Karpas-422 (cell line): ENCODE results near the gene OXNAD1. TPM values are rescaled to one million over a fixed set of nuclear protein-coding genes. Genes with fewer than 3 reads are reported as not detected.

Experiments used
- DNase-seq: peaks from one replicate; pipeline ENCODE4 v3.0.0-alpha.2; 2015
- H2AFZ ChIP-seq: fragments of 200-600 bp; sonication (generic); 2 replicates; pipeline ENCODE4 v1.6.1; 2014; ENCODE audit warnings: antibody characterized with exemption, low read length, mixed read lengths
- H3K27ac ChIP-seq: fragments of 200-600 bp; sonication (generic); 2 replicates; pipeline ENCODE4 v1.5.1; 2014; ENCODE audit warnings: mild to moderate bottlenecking, low read length, moderate library complexity
- H3K27me3 ChIP-seq: fragments of 200-600 bp; sonication (generic); 2 replicates; pipeline ENCODE4 v1.6.1; 2014; ENCODE audit warnings: low read length, mixed read lengths
- H3K36me3 ChIP-seq: fragments of 200-600 bp; sonication (generic); 2 replicates; pipeline ENCODE4 v1.6.1; 2014; ENCODE audit warnings: low read length, mixed read lengths; ENCODE audit not compliant: insufficient read depth
- H3K4me1 ChIP-seq: fragments of 200-600 bp; sonication (generic); 2 replicates; pipeline ENCODE4 v1.6.1; 2014; ENCODE audit warnings: mild to moderate bottlenecking, low read length, mixed read lengths
- H3K4me2 ChIP-seq: fragments of 200-600 bp; sonication (generic); 2 replicates; pipeline ENCODE4 v1.6.1; 2014; ENCODE audit warnings: low read length, low read depth, mild to moderate bottlenecking; ENCODE audit not compliant: poor library complexity, severe bottlenecking
- H3K4me3 ChIP-seq: fragments of 200-600 bp; sonication (generic); 2 replicates; pipeline ENCODE4 v1.5.1; 2014; ENCODE audit warnings: mild to moderate bottlenecking, antibody characterized with exemption, low read length, mixed read lengths
- H3K79me2 ChIP-seq: fragments of 200-600 bp; sonication (generic); 2 replicates; pipeline ENCODE4 v1.6.1; 2014; ENCODE audit warnings: mild to moderate bottlenecking, low read length, mixed read lengths
- H3K9ac ChIP-seq: fragments of 200-600 bp; sonication (generic); 2 replicates; pipeline ENCODE4 v1.6.0; 2014; ENCODE audit warnings: low read length
- H3K9me2 ChIP-seq: fragments of 200-600 bp; sonication (generic), shearing (Covaris generic); replicated peaks from 2 replicates; pipeline ENCODE4 v1.6.0; 2014; ENCODE audit warnings: mild to moderate bottlenecking, low read length, moderate library complexity; ENCODE audit not compliant: insufficient read depth
- H3K9me3 ChIP-seq: fragments of 300-700, 200-600 bp; sonication (generic); 2 replicates; pipeline ENCODE4 v1.6.1; 2014; ENCODE audit warnings: low read length, mixed read lengths
- H4K20me1 ChIP-seq: fragments of 200-600 bp; sonication (generic); 2 replicates; pipeline ENCODE4 v1.6.1; 2014; ENCODE audit warnings: mild to moderate bottlenecking, antibody characterized with exemption, low read length, low read depth; ENCODE audit not compliant: insufficient read depth
- total RNA-seq: library from RNA; depleted of rRNA; stranded (reverse); fragments of >200 nt; shearing (Covaris generic); gene quantifications from 2 replicates; pipeline ENCODE4 v1.2.3, GENCODE V29; 2014; ENCODE audit warnings: low replicate concordance; rRNA removed

The OXNAD1 gene
- 23.3 and 30.3 TPM in 2 replicates for total RNA-seq

GRCh38 chr3:16264708-16265454, at the start of gene OXNAD1, which contains the start of gene DPH3:
TSS of gene OXNAD1 (plus strand) at chr3:16265212. CDS start at chr3:16270953, 5,741 bp downstream.
TSS of gene DPH3 (minus strand) at chr3:16264943. CDS start at chr3:16264876, 67 bp downstream.
- no peaks in the 10 kb centered on the region for H3K9me2 ChIP-seq
- H3K79me2 ChIP-seq: peaks cover 74% of the 10 kb centered on the region
- peaks cover 14% of the 10 kb centered on the region; the same call in 1 of the 2 replicates for H3K36me3 ChIP-seq
- DNase-seq: peak; percentile 100
- H3K4me1 ChIP-seq: peaks cover 48% of the 10 kb centered on the region
- H4K20me1 ChIP-seq: 0 out of 2 replicates have a peak, but pooled peaks cover 6% of the 10 kb centered on the region
- H3K27ac ChIP-seq: no peak within 1 kb of the TSS; the same call in 1 of the 2 replicates
- H3K4me3 ChIP-seq: peak within 1 kb of the TSS; percentile 74
- H3K9ac ChIP-seq: peak within 1 kb of the TSS; percentile 83
- H2AFZ ChIP-seq: peak within 1 kb of the TSS; percentile 89; the same call in 1 of the 2 replicates
- H3K9me3 ChIP-seq: no peaks in the 10 kb centered on the region
- peak within 1 kb of the TSS; percentile 87 for H3K4me2 ChIP-seq
- H3K27me3 ChIP-seq: no peaks in the 10 kb centered on the region

- Histone ChIP-seq H2AFZ (no peak overlapping the region), H3K36me3 (no peaks in the 10 kb centered on the region), H3K9me2 (no peaks in the 10 kb centered on the region), H3K27ac (no peak overlapping the region), H3K9ac (no peak overlapping the region), H3K4me3 (no peak overlapping the region), H4K20me1 (no peaks in the 10 kb centered on the region), H3K4me2 (no peak overlapping the region), H3K79me2 (no peaks in the 10 kb centered on the region), H3K27me3 (no peaks in the 10 kb centered on the region), H3K9me3 (no peaks in the 10 kb centered on the region), H3K4me1 (peaks cover 11% of the 10 kb centered on the region)
- no peak for DNase-seq
Observed at GRCh38 chr3:16216373-16216935, 48.6 kb upstream of the OXNAD1 start.

- H3K27ac ChIP-seq: no peak overlapping the region
- H4K20me1 ChIP-seq: no peaks in the 10 kb centered on the region
- H3K9ac ChIP-seq: no peak overlapping the region
- no peaks in the 10 kb centered on the region for H3K36me3 ChIP-seq
- H3K4me1 ChIP-seq: peaks cover 39% of the 10 kb centered on the region
- H2AFZ ChIP-seq: no peak overlapping the region
- H3K79me2 ChIP-seq: no peaks in the 10 kb centered on the region
- H3K9me2 ChIP-seq: no peaks in the 10 kb centered on the region
- H3K9me3 ChIP-seq: no peaks in the 10 kb centered on the region
- H3K27me3 ChIP-seq: no peaks in the 10 kb centered on the region
- H3K4me2 ChIP-seq: no peak overlapping the region
- no peak for DNase-seq
- no peak overlapping the region for H3K4me3 ChIP-seq
Observed at GRCh38 chr3:16219777-16220176, 45.2 kb upstream of the OXNAD1 start.

- H3K4me1 ChIP-seq: peaks cover 33% of the 10 kb centered on the region
Observed at GRCh38 chr3:16221990-16222389, 43.0 kb upstream of the OXNAD1 start.

GRCh38 chr3:16222547-16222946, 42.5 kb upstream of the OXNAD1 start:
- peak overlapping the region; percentile 38; the same call in 1 of the 2 replicates for H3K9ac ChIP-seq
- H3K4me1 ChIP-seq: peaks cover 33% of the 10 kb centered on the region
- no peaks in the 10 kb centered on the region for H3K36me3 ChIP-seq
- peak overlapping the region; percentile 15 for H3K4me2 ChIP-seq
- peak overlapping the region; percentile 35; the same call in 1 of the 2 replicates for H2AFZ ChIP-seq
- peak overlapping the region; percentile 46 for H3K27ac ChIP-seq
- H3K9me3 ChIP-seq: no peaks in the 10 kb centered on the region
- no peaks in the 10 kb centered on the region for H4K20me1 ChIP-seq
- H3K79me2 ChIP-seq: no peaks in the 10 kb centered on the region
- H3K27me3 ChIP-seq: no peaks in the 10 kb centered on the region
- DNase-seq: no peak
- no peaks in the 10 kb centered on the region for H3K9me2 ChIP-seq
- no peak overlapping the region for H3K4me3 ChIP-seq

More at GRCh38 chr3:16221990-16222389, 43.0 kb upstream of the OXNAD1 start:
- Histone ChIP-seq H3K4me2 (no peak overlapping the region), H3K27ac (peak overlapping the region; percentile 46; the same call in 1 of the 2 replicates), H3K36me3 (no peaks in the 10 kb centered on the region), H3K9me3 (no peaks in the 10 kb centered on the region), H4K20me1 (no peaks in the 10 kb centered on the region), H3K9ac (no peak overlapping the region), H3K27me3 (no peaks in the 10 kb centered on the region), H3K79me2 (no peaks in the 10 kb centered on the region), H3K4me3 (no peak overlapping the region), H3K9me2 (no peaks in the 10 kb centered on the region), H2AFZ (no peak overlapping the region)
- DNase-seq: no peak

GRCh38 chr3:16224325-16224724, 40.7 kb upstream of the OXNAD1 start:
- no peak overlapping the region for H3K4me2 ChIP-seq
- no peaks in the 10 kb centered on the region for H3K79me2 ChIP-seq
- no peak overlapping the region for H2AFZ ChIP-seq
- H3K9me2 ChIP-seq: no peaks in the 10 kb centered on the region
- no peak overlapping the region for H3K4me3 ChIP-seq
- H3K27ac ChIP-seq: peak overlapping the region; percentile 46; the same call in 1 of the 2 replicates
- H3K4me1 ChIP-seq: peaks cover 33% of the 10 kb centered on the region
- H3K9ac ChIP-seq: no peak overlapping the region
- no peaks in the 10 kb centered on the region for H3K36me3 ChIP-seq
- H4K20me1 ChIP-seq: no peaks in the 10 kb centered on the region
- no peaks in the 10 kb centered on the region for H3K27me3 ChIP-seq
- no peaks in the 10 kb centered on the region for H3K9me3 ChIP-seq
- no peak for DNase-seq

GRCh38 chr3:16227566-16227965, 37.4 kb upstream of the OXNAD1 start:
- no peak for DNase-seq
- Histone ChIP-seq H4K20me1 (no peaks in the 10 kb centered on the region), H3K9ac (no peak overlapping the region), H3K9me3 (no peaks in the 10 kb centered on the region), H3K4me2 (no peak overlapping the region), H3K79me2 (no peaks in the 10 kb centered on the region), H3K4me1 (peaks cover 20% of the 10 kb centered on the region), H3K36me3 (no peaks in the 10 kb centered on the region), H2AFZ (no peak overlapping the region), H3K27ac (no peak overlapping the region), H3K9me2 (no peaks in the 10 kb centered on the region), H3K4me3 (no peak overlapping the region), H3K27me3 (no peaks in the 10 kb centered on the region)

GRCh38 chr3:16229681-16230080, 35.3 kb upstream of the OXNAD1 start:
- Histone ChIP-seq H2AFZ (no peak overlapping the region), H3K4me2 (no peak overlapping the region), H3K9ac (no peak overlapping the region), H3K79me2 (no peaks in the 10 kb centered on the region), H4K20me1 (no peaks in the 10 kb centered on the region), H3K9me2 (no peaks in the 10 kb centered on the region), H3K4me3 (no peak overlapping the region), H3K27ac (no peak overlapping the region), H3K36me3 (no peaks in the 10 kb centered on the region), H3K4me1 (peaks cover 15% of the 10 kb centered on the region), H3K27me3 (no peaks in the 10 kb centered on the region), H3K9me3 (no peaks in the 10 kb centered on the region)
- no peak for DNase-seq
